Parathyroid adenoma (tissue), 2 donors: ENCODE data around the gene FEN1.

Experiments
- H2AFZ ChIP-seq: fragments of 300-600 bp; sonication (generic); one replicate; pipeline ENCODE4 v1.7.0; 2017; ENCODE audit warnings: antibody characterized with exemption, mild to moderate bottlenecking
- H3K27ac ChIP-seq: fragments of 300-600 bp; sonication (generic); one replicate; pipeline ENCODE4 v1.7.0; 2017
- H3K27me3 ChIP-seq: fragments of 300-600 bp; sonication (generic); one replicate; pipeline ENCODE4 v1.7.0; 2017; ENCODE audit warnings: low read length; ENCODE audit not compliant: control insufficient read depth, insufficient read depth
- H3K36me3 ChIP-seq: fragments of 300-600 bp; sonication (generic); one replicate; pipeline ENCODE4 v1.7.0; 2017; ENCODE audit warnings: low read length; ENCODE audit not compliant: control insufficient read depth, insufficient read depth
- H3K4me1 ChIP-seq: fragments of 300-600 bp; sonication (generic); one replicate; pipeline ENCODE4 v1.7.0; 2017; ENCODE audit warnings: control low read depth
- H3K4me2 ChIP-seq: fragments of 300-600 bp; sonication (generic); one replicate; pipeline ENCODE4 v1.7.0; 2017; ENCODE audit warnings: low read length
- H3K4me3 ChIP-seq: fragments of 300-600 bp; sonication (generic); one replicate; pipeline ENCODE4 v1.7.0; 2017; ENCODE audit warnings: low read depth, low read length
- H3K79me2 ChIP-seq: fragments of 300-600 bp; sonication (generic); one replicate; pipeline ENCODE4 v1.7.0; 2017; ENCODE audit warnings: control low read depth
- H3K9ac ChIP-seq: fragments of 300-600 bp; sonication (generic); one replicate; pipeline ENCODE4 v1.7.0; 2017; ENCODE audit warnings: mild to moderate bottlenecking
- H3K9me3 ChIP-seq: fragments of 300-600 bp; sonication (generic); one replicate; pipeline ENCODE4 v1.7.0; 2017; ENCODE audit warnings: low read length; ENCODE audit not compliant: control insufficient read depth
- CTCF ChIP-seq: fragments of 300-600 bp; sonication (generic); IDR thresholded peaks from one replicate; pipeline ENCODE4 v1.7.0; 2017; ENCODE audit warnings: antibody characterized with exemption, mild to moderate bottlenecking
- donor health status: primary hyperparathyroidism.

Gene FEN1

GRCh38 chr11:61832207-61832606 is 39.5 kb downstream of the FEN1 start:
- Histone ChIP-seq H3K4me3 (no peak overlapping the region), H3K36me3 (no peaks in the 10 kb centered on the region), H2AFZ (no peak overlapping the region), H3K27me3 (no peaks in the 10 kb centered on the region), H3K4me2 (no peak overlapping the region), H3K9me3 (no peaks in the 10 kb centered on the region), H3K79me2 (peaks cover 3% of the 10 kb centered on the region), H3K9ac (no peak overlapping the region), H3K4me1 (peaks cover 33% of the 10 kb centered on the region), H3K27ac (no peak overlapping the region)
- no peak for TF ChIP-seq CTCF

GRCh38 chr11:61832754-61833153 is 40.0 kb downstream of the FEN1 start:
- no peaks in the 10 kb centered on the region for H3K27me3 ChIP-seq
- H3K79me2 ChIP-seq, result peaks cover 3% of the 10 kb centered on the region
- H3K4me1 ChIP-seq, result peaks cover 33% of the 10 kb centered on the region
- H3K36me3 ChIP-seq, result no peaks in the 10 kb centered on the region
- no peak overlapping the region for H3K4me3 ChIP-seq
- H3K9ac ChIP-seq, result no peak overlapping the region
- H3K4me2 ChIP-seq, result peak overlapping the region; percentile 42
- TF ChIP-seq CTCF, result no peak
- no peak overlapping the region for H2AFZ ChIP-seq
- peak overlapping the region; percentile 71 for H3K27ac ChIP-seq
- H3K9me3 ChIP-seq, result no peaks in the 10 kb centered on the region

GRCh38 chr11:61833471-61833870 is 40.8 kb downstream of the FEN1 start:
- H3K4me2 ChIP-seq, result no peak overlapping the region
- peak overlapping the region; percentile 71 for H3K27ac ChIP-seq
- no peak overlapping the region for H3K9ac ChIP-seq
- peaks cover 33% of the 10 kb centered on the region for H3K4me1 ChIP-seq
- no peaks in the 10 kb centered on the region for H3K27me3 ChIP-seq
- no peak for TF ChIP-seq CTCF
- peak overlapping the region; percentile 20 for H3K4me3 ChIP-seq
- H3K79me2 ChIP-seq, result peaks cover 3% of the 10 kb centered on the region
- H3K36me3 ChIP-seq, result no peaks in the 10 kb centered on the region
- no peaks in the 10 kb centered on the region for H3K9me3 ChIP-seq
- H2AFZ ChIP-seq, result no peak overlapping the region

GRCh38 chr11:61833926-61834277 is 41.2 kb downstream of the FEN1 start:
- Histone ChIP-seq H3K9me3 (no peaks in the 10 kb centered on the region), H3K27me3 (no peaks in the 10 kb centered on the region), H3K36me3 (no peaks in the 10 kb centered on the region), H3K4me2 (no peak overlapping the region), H3K4me3 (no peak overlapping the region), H3K79me2 (peaks cover 3% of the 10 kb centered on the region), H2AFZ (no peak overlapping the region), H3K9ac (no peak overlapping the region), H3K4me1 (peaks cover 33% of the 10 kb centered on the region), H3K27ac (peak overlapping the region; percentile 71)
- no peak for TF ChIP-seq CTCF

- Histone ChIP-seq H3K9ac (no peak overlapping the region), H3K4me2 (no peak overlapping the region), H3K27me3 (no peaks in the 10 kb centered on the region), H3K79me2 (peaks cover 3% of the 10 kb centered on the region), H3K27ac (peak overlapping the region; percentile 71), H2AFZ (peak overlapping the region; percentile 53), H3K9me3 (no peaks in the 10 kb centered on the region), H3K36me3 (no peaks in the 10 kb centered on the region), H3K4me1 (peaks cover 33% of the 10 kb centered on the region), H3K4me3 (no peak overlapping the region)
- no peak for TF ChIP-seq CTCF
These were observed 41.8 kb downstream of the FEN1 start for GRCh38 chr11:61834278-61835048.
